Urinary bladder (tissue), 4 donors: ENCODE data around the gene NOM1. TPM values are rescaled to one million over a fixed set of nuclear protein-coding genes. Genes with fewer than 3 reads are reported as not detected.

ENCODE experiments used
- DNase-seq: peaks from one replicate; pipeline ENCODE4 v3.0.0-alpha.2; 2015; ENCODE audit errors: extremely low spot score
- H3K27ac ChIP-seq: one replicate; pipeline ENCODE4 v1.5.1; 2013; ENCODE audit warnings: low read depth, mild to moderate bottlenecking, moderate library complexity
- H3K36me3 ChIP-seq: one replicate; pipeline ENCODE4 v1.6.1; 2013; ENCODE audit warnings: mild to moderate bottlenecking, moderate library complexity; ENCODE audit not compliant: insufficient read depth
- H3K4me1 ChIP-seq: one replicate; pipeline ENCODE4 v1.6.1; 2013; ENCODE audit warnings: mild to moderate bottlenecking, moderate library complexity; ENCODE audit not compliant: insufficient read depth
- H3K4me3 ChIP-seq: one replicate; pipeline ENCODE4 v1.5.1; 2013; ENCODE audit warnings: low read depth, low read length
- WGBS: extraction: QIAGEN DNeasy Blood & Tissue Kit; methylation state at CpG from one replicate; pipeline ENCODE4 v1.1.7; 2013; 5-methylcytosine and 5-hydroxymethylcytosine counted together
- polyA plus RNA-seq: library from polyadenylated mRNA; stranded (reverse); fragments of 200-250 nt; gene quantifications from one replicate; pipeline ENCODE4 v1.2.3, GENCODE V29; 2013
- total RNA-seq: library from RNA; depleted of rRNA; stranded (reverse); fragments of >200 nt; gene quantifications from one replicate; pipeline ENCODE4 v1.2.3, GENCODE V29; 2014
- donor health status: healthy with polysubstance abuse.
- donor health status: healthy.

NOM1 gene
- total and polyA plus RNA-seq, 2 donors, result 9.2 to 24.7 TPM

GRCh38 chr7:157016352-157017041, 67.0 kb downstream of the NOM1 start:
- no peak for DNase-seq
- H3K4me3 ChIP-seq, result no peak overlapping the region
- no peaks in the 10 kb centered on the region for H3K36me3 ChIP-seq
- WGBS, result 3% methylated on average over 16 of the region's 16 CpGs
- H3K27ac ChIP-seq, result no peak overlapping the region
- H3K4me1 ChIP-seq, result no peaks in the 10 kb centered on the region

- Histone ChIP-seq H3K4me3 (no peak overlapping the region), H3K36me3 (no peaks in the 10 kb centered on the region), H3K27ac (no peak overlapping the region), H3K4me1 (no peaks in the 10 kb centered on the region)
- DNase-seq, result no peak
- 8% methylated on average over 11 of the region's 11 CpGs for WGBS
These were observed 67.6 kb downstream of the NOM1 start for GRCh38 chr7:157017149-157017548.

GRCh38 chr7:157017603-157018327, 68.3 kb downstream of the NOM1 start:
- WGBS, result 2% methylated on average over 48 of the region's 48 CpGs
- DNase-seq, result no peak
- Histone ChIP-seq H3K36me3 (no peaks in the 10 kb centered on the region), H3K27ac (no peak overlapping the region), H3K4me3 (no peak overlapping the region), H3K4me1 (no peaks in the 10 kb centered on the region)

GRCh38 chr7:157018328-157018996, 69.0 kb downstream of the NOM1 start:
- 2% methylated on average over 49 of the region's 49 CpGs for WGBS
- H3K4me1 ChIP-seq, result no peaks in the 10 kb centered on the region
- DNase-seq, result no peak
- H3K27ac ChIP-seq, result no peak overlapping the region
- H3K4me3 ChIP-seq, result no peak overlapping the region
- no peaks in the 10 kb centered on the region for H3K36me3 ChIP-seq

- H3K4me1 ChIP-seq, result no peaks in the 10 kb centered on the region
- no peak overlapping the region for H3K27ac ChIP-seq
- no peaks in the 10 kb centered on the region for H3K36me3 ChIP-seq
- no peak for DNase-seq
- under 1% methylated on average over 50 of the region's 50 CpGs for WGBS
- H3K4me3 ChIP-seq, result no peak overlapping the region
These were observed 69.6 kb downstream of the NOM1 start for GRCh38 chr7:157018997-157019608.

GRCh38 chr7:157019718-157020451, 70.4 kb downstream of the NOM1 start:
- H3K36me3 ChIP-seq, result no peaks in the 10 kb centered on the region
- no peak overlapping the region for H3K27ac ChIP-seq
- no peak for DNase-seq
- WGBS, result 7% methylated on average over 25 of the region's 25 CpGs
- H3K4me3 ChIP-seq, result no peak overlapping the region
- no peaks in the 10 kb centered on the region for H3K4me1 ChIP-seq

- DNase-seq, result no peak
These were observed 71.1 kb downstream of the NOM1 start for GRCh38 chr7:157020514-157021070.

GRCh38 chr7:157021071-157021870, 71.8 kb downstream of the NOM1 start:
- Histone ChIP-seq H3K36me3 (no peaks in the 10 kb centered on the region), H3K4me1 (no peaks in the 10 kb centered on the region), H3K4me3 (peak overlapping the region; percentile 15), H3K27ac (no peak overlapping the region)
- under 1% methylated on average over 84 of the region's 84 CpGs for WGBS
- no peak for DNase-seq

More at GRCh38 chr7:157020514-157021070, 71.1 kb downstream of the NOM1 start:
- Histone ChIP-seq H3K36me3 (no peaks in the 10 kb centered on the region), H3K27ac (no peak overlapping the region), H3K4me1 (no peaks in the 10 kb centered on the region), H3K4me3 (no peak overlapping the region)
- WGBS, result 4% methylated on average over 38 of the region's 38 CpGs

- no peaks in the 10 kb centered on the region for H3K36me3 ChIP-seq
- DNase-seq, result no peak
- H3K27ac ChIP-seq, result no peak overlapping the region
- H3K4me1 ChIP-seq, result no peaks in the 10 kb centered on the region
- 4% methylated on average over 30 of the region's 30 CpGs for WGBS
- no peak overlapping the region for H3K4me3 ChIP-seq
These were observed 72.6 kb downstream of the NOM1 start for GRCh38 chr7:157021871-157022680.
